Lower leg skin (tissue), 3 donors: ENCODE data around the gene SAE1.

Experiments used
- CTCF ChIP-seq, 3 donors: fragments of 450-650 bp; IDR thresholded peaks; one replicate each; pipeline ENCODE4 v1.5.1; 2016; ENCODE audit warnings: antibody characterized with exemption in 3 of 3, mild to moderate bottlenecking in 3 of 3, moderate library complexity in 2 of 3
- POLR2A ChIP-seq, 2 donors: fragments of 450-650 bp; IDR thresholded peaks; one replicate each; pipeline ENCODE4 v1.6.1; 2016 to 2017; ENCODE audit warnings: antibody characterized with exemption in 2 of 2, mild to moderate bottlenecking in 1 of 2, moderate library complexity in 1 of 2

DNA sequence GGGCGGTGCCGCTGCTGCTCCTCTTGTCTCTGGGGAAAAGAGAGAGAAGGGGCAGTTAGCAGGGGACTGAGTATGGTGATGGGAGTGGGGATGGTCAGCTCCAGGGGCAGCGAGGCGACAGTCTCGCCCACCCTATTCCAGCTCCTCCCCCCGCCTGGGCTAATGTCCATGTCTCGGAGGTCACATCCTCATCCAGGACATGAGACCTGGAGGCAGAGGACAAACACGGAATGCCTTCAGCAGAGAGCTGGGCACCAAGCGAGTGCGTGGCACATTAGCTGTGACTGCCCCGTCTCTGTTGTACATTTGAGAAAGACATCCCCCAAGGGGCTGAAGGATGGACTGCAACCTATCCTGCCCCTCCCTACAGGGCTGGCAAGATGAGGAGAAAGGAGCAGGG lies 91.3 kb downstream of the SAE1 start:
- TF ChIP-seq CTCF (IDR thresholded peaks at IDR 0.05) (no peak), POLR2A (IDR thresholded peaks at IDR 0.05) (no peak)
